ENCODE measurements around the gene ITPRID1. TPM values are rescaled to one million over a fixed set of nuclear protein-coding genes. Genes with fewer than 3 reads are reported as not detected.

Gene ITPRID1
- total RNA-seq, 1 donor from 2014 or later: not detected

DNA sequence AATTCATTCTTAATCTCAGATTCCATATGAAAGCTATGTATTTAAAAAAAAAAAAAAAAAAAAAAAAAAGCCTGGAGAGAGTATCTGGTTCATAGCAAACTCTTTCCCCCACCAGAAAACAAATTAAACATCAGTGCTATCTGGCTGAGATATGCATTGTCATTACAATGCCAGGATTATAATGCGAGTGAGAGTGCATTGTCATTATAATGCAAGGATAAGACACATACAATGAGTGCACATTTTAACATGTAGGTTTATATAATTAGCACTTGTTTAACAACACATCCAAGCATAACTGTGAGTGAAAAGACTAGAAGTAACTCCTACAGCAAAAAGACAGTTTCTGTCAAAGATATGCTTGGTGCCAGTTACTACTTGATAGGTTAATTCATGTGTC is 48.1 kb downstream of the ITPRID1 start:
- Mint-ChIP-seq H3K4me3 (no peak overlapping the region), H3K27ac (no peak overlapping the region), H3K27me3 (ENCODE audit: low read depth) (peaks cover 41% of the 10 kb centered on the region), H3K36me3 (no peaks in the 10 kb centered on the region), H3K9me3 (no peaks in the 10 kb centered on the region), H3K4me1 (no peaks in the 10 kb centered on the region)
- TF ChIP-seq, protein P1, sequence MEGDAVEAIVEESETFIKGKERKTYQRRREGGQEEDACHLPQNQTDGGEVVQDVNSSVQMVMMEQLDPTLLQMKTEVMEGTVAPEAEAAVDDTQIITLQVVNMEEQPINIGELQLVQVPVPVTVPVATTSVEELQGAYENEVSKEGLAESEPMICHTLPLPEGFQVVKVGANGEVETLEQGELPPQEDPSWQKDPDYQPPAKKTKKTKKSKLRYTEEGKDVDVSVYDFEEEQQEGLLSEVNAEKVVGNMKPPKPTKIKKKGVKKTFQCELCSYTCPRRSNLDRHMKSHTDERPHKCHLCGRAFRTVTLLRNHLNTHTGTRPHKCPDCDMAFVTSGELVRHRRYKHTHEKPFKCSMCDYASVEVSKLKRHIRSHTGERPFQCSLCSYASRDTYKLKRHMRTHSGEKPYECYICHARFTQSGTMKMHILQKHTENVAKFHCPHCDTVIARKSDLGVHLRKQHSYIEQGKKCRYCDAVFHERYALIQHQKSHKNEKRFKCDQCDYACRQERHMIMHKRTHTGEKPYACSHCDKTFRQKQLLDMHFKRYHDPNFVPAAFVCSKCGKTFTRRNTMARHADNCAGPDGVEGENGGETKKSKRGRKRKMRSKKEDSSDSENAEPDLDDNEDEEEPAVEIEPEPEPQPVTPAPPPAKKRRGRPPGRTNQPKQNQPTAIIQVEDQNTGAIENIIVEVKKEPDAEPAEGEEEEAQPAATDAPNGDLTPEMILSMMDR (IDR thresholded peaks at IDR 0.05; ENCODE audit: unreplicated experiment): no peak
- no peak for DNase-seq (ENCODE audit: low spot score in 2 of 2, unreplicated experiment in 2 of 2)

DNA sequence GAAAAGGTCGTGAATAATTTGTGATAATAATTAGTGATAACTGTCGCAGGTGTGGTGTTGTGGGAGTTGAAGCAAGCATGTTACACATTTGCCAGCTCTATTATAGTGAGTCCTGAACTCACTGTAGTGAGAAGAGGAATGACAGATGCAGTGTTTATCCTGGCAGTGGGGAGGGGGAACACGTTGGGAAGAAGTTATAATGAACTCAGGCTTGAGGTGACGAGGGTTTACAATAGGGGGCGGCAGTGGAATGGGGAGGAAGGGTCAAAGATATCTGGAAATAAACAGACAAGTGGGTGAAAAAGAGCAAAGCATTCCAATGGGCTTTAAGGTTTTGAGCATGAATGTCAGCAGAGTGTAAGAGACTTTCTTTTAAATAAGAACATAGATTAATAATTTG is 49.6 kb downstream of the ITPRID1 start:
- TF ChIP-seq, protein P1 (IDR thresholded peaks at IDR 0.05; ENCODE audit: unreplicated experiment): no peak
- H3K4me1 Mint-ChIP-seq: no peaks in the 10 kb centered on the region
- H3K27ac Mint-ChIP-seq: no peak overlapping the region
- no peaks in the 10 kb centered on the region for H3K36me3 Mint-ChIP-seq
- no peaks in the 10 kb centered on the region for H3K9me3 Mint-ChIP-seq
- H3K4me3 Mint-ChIP-seq: no peak overlapping the region
- DNase-seq (ENCODE audit: low spot score in 2 of 2, unreplicated experiment in 2 of 2): no peak
- peaks cover 41% of the 10 kb centered on the region for H3K27me3 Mint-ChIP-seq (ENCODE audit: low read depth)

DNA sequence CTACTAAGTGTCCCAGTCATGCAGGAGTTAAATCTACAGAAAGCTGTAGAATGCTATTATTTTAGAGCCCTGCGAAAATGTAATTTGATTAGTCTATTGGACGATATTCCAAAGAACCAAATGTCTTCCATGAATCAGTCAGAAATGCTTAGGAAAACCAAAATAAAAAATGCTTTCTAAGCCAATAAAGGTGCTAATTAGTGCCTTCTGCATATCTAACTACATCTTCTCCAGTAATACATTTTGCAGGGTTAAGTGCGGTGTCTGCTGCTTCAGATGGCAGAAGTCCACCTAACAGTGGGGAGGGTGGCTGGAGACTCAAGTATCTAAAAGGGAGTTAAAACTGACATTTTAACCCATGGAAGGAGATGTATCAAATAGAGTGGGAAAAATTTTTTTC is 50.1 kb downstream of the ITPRID1 start:
- TF ChIP-seq, protein P1 (IDR thresholded peaks at IDR 0.05; ENCODE audit: unreplicated experiment): no peak
- no peaks in the 10 kb centered on the region for H3K36me3 Mint-ChIP-seq
- H3K4me1 Mint-ChIP-seq: no peaks in the 10 kb centered on the region
- peaks cover 41% of the 10 kb centered on the region for H3K27me3 Mint-ChIP-seq (ENCODE audit: low read depth)
- H3K4me3 Mint-ChIP-seq: no peak overlapping the region
- H3K27ac Mint-ChIP-seq: no peak overlapping the region
- H3K9me3 Mint-ChIP-seq: no peaks in the 10 kb centered on the region
- no peak for DNase-seq (ENCODE audit: low spot score in 2 of 2, unreplicated experiment in 2 of 2)

DNA sequence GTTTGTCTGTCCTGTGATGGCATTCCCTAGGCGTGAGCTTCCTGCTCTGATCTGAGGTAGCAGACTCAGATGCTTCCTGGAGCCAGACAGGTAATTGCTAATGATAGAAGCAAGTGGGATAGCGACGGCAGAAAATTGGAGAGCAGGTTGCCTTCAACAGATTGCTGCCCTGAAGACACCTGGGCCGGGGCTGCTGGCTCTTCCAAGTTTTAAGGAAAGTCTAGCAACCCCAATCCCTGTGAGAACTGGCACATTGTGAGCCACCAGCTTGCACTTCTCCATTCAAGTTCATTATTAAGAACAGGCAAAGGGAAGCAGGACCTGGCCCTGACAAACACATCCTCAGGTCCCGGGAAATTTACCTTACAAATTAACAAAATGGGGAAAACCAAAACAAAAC is 50.8 kb downstream of the ITPRID1 start:
- no peaks in the 10 kb centered on the region for H3K36me3 Mint-ChIP-seq
- H3K27ac Mint-ChIP-seq: no peak overlapping the region
- DNase-seq (ENCODE audit: low spot score in 2 of 2, unreplicated experiment in 2 of 2): no peak
- peaks cover 42% of the 10 kb centered on the region for H3K27me3 Mint-ChIP-seq (ENCODE audit: low read depth)
- no peak overlapping the region for H3K4me3 Mint-ChIP-seq
- H3K9me3 Mint-ChIP-seq: no peaks in the 10 kb centered on the region
- no peaks in the 10 kb centered on the region for H3K4me1 Mint-ChIP-seq
- TF ChIP-seq, protein P1 (IDR thresholded peaks at IDR 0.05; ENCODE audit: unreplicated experiment): no peak

DNA sequence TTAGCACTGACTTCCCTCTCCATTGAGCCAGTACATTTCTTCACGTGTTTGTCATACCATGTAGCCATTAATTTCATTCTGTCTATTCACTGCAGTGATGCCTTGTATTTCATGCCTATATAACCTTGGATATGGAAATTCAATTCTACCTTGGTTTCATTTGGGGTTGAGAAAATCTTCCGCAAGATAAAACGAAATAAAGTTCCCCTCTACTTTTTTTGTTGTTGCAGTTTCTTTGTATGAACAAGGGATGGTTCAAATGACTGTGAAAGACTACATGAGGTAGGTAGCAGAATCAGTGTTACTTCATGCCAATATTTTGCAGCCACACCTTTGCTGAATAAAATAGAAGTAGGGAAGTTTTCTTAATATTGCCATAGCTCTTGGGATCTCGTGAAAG is 55.6 kb downstream of the ITPRID1 start:
- Mint-ChIP-seq H3K27me3 (ENCODE audit: low read depth) (peaks cover 6% of the 10 kb centered on the region), H3K36me3 (no peaks in the 10 kb centered on the region), H3K4me3 (no peak overlapping the region), H3K27ac (no peak overlapping the region), H3K4me1 (no peaks in the 10 kb centered on the region), H3K9me3 (no peaks in the 10 kb centered on the region)
- DNase-seq (ENCODE audit: low spot score in 2 of 2, unreplicated experiment in 2 of 2): no peak
- TF ChIP-seq, protein P1 (IDR thresholded peaks at IDR 0.05; ENCODE audit: unreplicated experiment): no peak

DNA sequence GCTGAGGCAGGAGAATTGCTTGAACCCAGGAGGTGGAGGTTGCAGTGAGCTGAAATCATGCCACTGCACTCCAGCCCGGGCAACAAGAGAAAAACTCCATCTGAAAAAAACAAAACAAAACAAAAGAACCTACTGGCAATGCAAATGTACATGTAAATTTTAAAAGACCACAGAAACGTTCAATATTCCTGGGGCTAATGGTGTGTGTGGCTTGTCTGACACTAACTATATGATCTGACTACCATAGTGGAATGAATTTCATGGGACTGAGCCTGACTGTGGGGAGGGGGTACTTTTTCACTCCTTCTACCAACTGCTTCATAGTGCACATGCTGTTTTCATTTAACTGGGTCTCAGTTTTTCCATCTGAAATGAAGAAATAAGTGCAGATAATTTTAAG is 69.6 kb downstream of the ITPRID1 start:
- peaks cover 3% of the 10 kb centered on the region for H3K9me3 Mint-ChIP-seq
- no peak overlapping the region for H3K4me3 Mint-ChIP-seq
- H3K4me1 Mint-ChIP-seq: no peaks in the 10 kb centered on the region
- peaks cover 2% of the 10 kb centered on the region for H3K27me3 Mint-ChIP-seq (ENCODE audit: low read depth)
- TF ChIP-seq, protein P1 (IDR thresholded peaks at IDR 0.05; ENCODE audit: unreplicated experiment): no peak
- H3K27ac Mint-ChIP-seq: no peak overlapping the region
- no peaks in the 10 kb centered on the region for H3K36me3 Mint-ChIP-seq
- no peak for DNase-seq (ENCODE audit: low spot score in 2 of 2, unreplicated experiment in 2 of 2)

All from mesothelial cell of epicardium (in vitro differentiated cells).